ENCODE data around the gene APOH.
"Not testable (repeated sequence)": the region's sequence is repeated elsewhere in the genome, so short reads cannot be mapped to it uniquely, and the experiment has no call there.

Gene APOH, protein sequence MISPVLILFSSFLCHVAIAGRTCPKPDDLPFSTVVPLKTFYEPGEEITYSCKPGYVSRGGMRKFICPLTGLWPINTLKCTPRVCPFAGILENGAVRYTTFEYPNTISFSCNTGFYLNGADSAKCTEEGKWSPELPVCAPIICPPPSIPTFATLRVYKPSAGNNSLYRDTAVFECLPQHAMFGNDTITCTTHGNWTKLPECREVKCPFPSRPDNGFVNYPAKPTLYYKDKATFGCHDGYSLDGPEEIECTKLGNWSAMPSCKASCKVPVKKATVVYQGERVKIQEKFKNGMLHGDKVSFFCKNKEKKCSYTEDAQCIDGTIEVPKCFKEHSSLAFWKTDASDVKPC

DNA sequence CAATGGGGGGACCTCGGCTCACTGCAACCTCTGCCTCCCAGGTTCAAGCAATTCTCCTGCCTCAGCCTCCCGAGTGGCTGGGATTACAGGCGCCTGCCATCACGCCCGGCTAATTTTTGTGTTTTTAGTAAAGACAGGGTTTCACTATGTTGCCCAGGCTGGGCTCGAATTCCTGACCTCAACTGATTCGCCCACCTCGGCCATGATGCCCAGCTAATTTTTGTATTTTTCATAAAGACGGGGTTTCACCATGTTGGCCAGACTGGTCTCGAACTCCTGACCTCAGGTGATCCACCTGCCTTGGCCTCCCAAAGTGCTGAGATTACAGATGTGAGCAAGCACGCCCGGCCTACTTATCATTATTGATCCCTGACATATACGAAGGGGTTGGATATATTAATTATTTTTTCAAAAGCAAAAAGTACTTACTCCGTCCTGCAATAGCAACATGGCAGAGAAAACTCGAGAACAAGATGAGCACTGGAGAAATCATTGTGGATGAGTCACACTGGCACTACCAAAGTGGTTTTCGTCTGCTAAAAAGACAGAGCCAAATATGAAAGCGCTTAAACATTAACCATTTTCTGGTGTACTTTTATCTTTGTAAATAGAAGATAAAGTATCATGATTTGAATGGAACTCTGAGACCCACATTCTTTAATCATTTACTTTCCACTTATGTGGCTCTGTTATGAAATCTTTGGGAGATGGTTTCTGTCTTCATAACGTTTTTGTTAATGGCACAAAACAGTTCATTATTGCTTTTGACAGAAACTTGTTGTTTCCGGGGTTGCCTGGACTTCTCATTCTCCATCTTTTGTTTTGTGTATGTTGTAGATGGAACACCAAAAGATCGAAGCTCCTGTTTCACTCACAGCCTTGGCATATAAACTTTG lies at the start of gene APOH:
Gene APOH, minus strand, starts transcription at position 529 of the 896 bp plus-strand sequence. Its CDS starts 36 bp downstream, at position 493.
- no peak for DNase-seq (ENCODE audit: low read depth in 1 of 2, low spot score in 1 of 2)

DNA sequence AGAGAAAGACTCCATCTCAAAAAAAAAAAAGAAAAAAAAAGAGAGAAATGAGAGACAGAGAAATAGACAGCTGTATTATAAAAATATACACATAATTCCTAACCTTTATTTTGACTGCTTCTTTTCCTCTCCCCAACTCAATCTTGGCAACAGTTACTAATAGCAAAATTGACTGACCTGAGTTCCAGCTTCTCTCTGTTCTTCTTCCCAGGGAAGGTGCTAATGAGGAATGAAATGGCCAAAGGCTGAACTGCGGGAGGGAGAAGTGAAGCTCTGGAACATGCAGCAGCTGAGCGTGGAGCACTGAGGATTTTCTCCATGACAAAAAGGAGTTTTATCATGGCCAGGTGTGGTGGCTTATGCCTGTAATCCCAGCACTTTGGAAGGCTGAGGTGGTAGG lies 48.0 kb upstream of the APOH start:
- DNase-seq (ENCODE audit: low read depth in 1 of 2, low spot score in 1 of 2), result no peak

GRCh38 chr17:66276328-66276937 lies 47.2 kb upstream of the APOH start:
- no peak for DNase-seq (ENCODE audit: low read depth in 1 of 2, low spot score in 1 of 2)

GRCh38 chr17:66275651-66276050 lies 46.4 kb upstream of the APOH start:
- DNase-seq (ENCODE audit: low read depth in 1 of 2, low spot score in 1 of 2), result no peak

- DNase-seq (ENCODE audit: low read depth in 1 of 2, low spot score in 1 of 2), result no peak
Observed at GRCh38 chr17:66273586-66273848, 44.3 kb upstream of the APOH start.

DNA sequence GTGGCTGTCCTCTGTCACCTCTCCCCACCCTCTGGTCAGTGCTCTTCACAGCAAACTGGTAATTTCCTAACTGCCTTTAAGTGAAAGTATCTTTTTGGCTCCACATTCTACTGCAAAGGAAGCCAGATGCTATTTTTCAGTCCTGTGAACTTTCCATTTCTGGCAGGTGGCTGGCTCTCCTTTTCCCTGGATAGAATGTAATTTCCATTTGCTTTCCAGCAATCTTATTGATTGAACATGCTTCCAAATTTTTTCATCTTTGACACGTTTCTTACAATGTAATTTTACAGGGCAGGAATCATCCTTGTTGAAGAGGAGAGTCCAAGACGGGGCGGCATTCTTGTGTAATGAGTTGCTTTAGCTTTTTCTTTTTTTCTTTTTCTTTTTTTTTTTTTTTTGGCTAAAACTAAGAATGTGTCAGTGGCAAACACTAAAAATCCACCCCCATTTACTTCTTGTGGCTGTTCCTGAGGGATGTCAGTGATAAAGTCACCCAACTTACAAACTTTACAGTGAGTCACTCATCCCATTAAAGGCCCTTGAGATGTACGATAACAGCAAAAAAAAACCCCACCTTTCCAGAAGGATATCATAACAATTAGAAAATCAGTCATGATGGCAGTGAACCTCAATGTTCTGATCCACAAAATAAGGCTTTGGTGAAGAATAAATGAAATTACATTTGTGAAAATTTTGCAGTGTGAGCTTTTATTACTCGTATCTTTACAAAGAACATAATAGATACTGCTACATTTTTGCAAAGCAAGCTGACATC lies 43.8 kb upstream of the APOH start:
- DNase-seq (ENCODE audit: low read depth in 1 of 2, low spot score in 1 of 2), result no peak

DNA sequence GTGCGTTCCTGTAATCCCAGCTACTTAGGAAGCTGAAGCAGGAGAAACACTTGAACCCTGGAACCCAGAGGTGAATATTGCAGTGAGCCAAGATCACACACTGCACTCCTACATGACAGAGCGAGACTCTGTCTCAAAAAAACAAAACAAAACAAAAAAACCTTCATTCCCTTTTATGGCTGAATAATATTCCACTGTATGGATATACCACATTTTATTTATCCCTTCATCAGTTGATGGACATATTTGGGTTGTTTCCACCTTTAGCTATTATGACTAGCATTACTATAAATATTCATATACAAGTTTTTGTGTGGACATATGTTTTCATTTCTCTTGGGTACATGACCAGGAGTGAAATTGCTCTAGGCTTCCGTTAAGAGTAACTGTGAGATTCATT lies 42.3 kb upstream of the APOH start:
- DNase-seq (ENCODE audit: low read depth in 1 of 2, low spot score in 1 of 2), result no peak

GRCh38 chr17:66270106-66270505 lies 40.9 kb upstream of the APOH start:
- DNase-seq (ENCODE audit: low read depth in 1 of 2, low spot score in 1 of 2), result no peak

DNA sequence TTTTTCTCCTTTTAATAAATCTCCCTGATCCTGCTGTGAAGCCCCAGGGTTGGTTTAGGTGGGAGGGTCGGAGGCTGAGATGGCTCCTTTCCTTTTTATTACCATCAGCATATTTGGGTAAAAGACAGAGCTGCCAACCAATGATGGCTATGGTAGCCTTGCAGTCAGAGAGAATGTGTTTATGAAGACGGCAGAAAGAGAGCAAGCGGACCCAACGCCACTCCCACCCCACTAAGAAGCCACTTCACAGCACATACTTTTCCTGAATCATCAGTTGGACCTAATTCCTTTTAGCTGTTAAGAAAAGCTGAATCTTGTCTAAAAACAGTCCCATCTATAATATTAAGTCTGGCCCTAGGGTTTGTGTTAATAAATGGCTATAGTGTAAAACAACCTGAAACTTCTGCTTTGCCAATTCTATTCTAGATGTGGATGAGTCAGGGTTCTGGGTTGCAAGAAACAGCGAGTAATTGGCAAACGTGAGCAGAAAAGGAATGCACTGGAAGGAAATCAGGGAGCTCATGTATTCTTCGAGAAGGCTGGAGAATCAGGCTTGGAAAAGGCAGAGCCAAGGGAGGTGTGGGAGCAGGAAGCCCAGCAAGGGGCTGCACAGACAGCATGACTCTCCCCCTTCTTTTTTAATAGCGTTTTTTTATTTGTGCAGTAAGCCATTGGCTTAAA lies 39.2 kb upstream of the APOH start:
- no peak for DNase-seq (ENCODE audit: low read depth in 1 of 2, low spot score in 1 of 2)

DNA sequence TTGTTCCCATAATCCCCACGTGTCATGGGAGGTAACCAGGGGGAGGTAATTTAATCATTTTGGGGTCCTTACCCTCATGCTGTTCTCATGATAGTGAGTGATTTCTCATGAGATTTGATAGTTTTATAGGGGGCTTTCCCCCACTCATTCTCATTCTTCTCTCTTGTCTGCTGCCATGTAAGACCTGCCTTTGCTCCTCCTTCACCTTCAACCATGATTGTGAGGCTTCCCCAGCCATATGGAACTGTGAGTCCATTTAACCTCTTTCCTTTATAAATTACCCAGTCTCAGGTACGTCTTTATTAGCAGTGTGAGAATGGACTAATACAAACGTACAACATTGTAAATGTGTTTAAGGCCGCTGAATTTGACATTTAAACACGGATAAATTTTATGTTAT lies 35.5 kb upstream of the APOH start:
- no peak for DNase-seq (ENCODE audit: low read depth in 1 of 2, low spot score in 1 of 2)

GRCh38 chr17:66262767-66263166 lies 33.6 kb upstream of the APOH start:
- DNase-seq (ENCODE audit: low read depth in 1 of 2, low spot score in 1 of 2), result no peak

DNA sequence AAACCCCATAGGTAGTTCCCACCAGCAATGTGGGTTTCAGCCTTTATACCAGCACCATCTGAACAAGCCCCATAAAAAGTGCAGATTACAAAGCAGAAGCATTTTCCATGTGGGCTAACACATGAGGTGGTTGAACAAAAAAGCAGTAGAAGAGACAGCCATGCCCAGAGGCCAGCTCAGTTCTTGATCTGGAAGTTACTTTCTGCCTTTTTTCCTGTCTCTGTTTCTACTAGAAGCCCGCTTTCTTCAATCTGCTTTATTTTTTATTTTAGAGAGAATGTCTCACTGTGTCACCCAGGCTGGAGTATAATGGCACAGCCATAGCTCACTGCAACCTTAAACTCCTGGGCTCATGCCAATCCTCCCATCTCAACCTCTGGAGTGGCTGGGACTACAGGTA lies 31.5 kb upstream of the APOH start:
- DNase-seq (ENCODE audit: low read depth in 1 of 2, low spot score in 1 of 2), result no peak

DNA sequence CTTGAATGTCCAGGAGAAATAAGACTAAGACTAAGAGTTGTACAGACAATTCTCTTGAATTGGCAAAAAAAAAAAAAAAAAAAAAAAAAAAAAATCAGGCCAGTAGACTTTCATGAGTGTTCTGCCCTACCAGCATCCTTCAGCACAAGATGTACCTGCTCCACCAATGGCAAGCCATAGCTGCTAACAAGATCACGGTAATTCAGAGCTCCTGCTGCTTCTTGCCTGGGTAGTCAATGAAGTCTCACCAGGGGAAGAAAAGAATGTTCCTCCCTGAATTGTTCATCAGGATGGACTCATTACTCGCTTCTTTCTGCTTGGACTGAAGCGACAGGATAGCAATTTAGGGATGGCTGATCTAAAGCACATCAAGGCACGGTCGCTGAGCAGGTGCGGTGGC lies 31.1 kb upstream of the APOH start:
- no peak for DNase-seq (ENCODE audit: low read depth in 1 of 2, low spot score in 1 of 2)

DNA sequence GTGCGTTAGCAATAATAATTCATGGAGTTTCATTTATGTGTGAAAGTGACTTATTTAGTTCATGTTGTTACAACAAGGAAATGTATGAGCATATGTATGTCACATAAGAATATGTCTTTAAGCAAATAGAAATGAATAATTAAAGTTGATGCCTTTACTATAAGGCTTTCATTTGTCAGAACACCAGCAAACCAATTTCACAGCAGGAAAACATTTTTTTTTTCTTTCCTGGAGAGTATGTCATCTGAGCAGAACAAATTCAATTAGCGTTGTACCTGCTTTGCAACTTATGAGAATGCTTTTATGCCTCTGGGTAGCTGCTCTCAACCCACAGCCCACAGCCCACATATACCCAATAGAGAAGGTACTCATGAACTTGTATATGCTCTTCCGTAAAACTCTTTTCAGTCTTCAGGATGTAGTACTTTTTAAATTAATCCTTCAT lies 26.3 kb upstream of the APOH start:
- no peak for DNase-seq (ENCODE audit: low read depth in 1 of 2, low spot score in 1 of 2)

- DNase-seq (ENCODE audit: low read depth in 1 of 2, low spot score in 1 of 2), result no peak
Observed at GRCh38 chr17:66255112-66255511, 25.9 kb upstream of the APOH start.

DNA sequence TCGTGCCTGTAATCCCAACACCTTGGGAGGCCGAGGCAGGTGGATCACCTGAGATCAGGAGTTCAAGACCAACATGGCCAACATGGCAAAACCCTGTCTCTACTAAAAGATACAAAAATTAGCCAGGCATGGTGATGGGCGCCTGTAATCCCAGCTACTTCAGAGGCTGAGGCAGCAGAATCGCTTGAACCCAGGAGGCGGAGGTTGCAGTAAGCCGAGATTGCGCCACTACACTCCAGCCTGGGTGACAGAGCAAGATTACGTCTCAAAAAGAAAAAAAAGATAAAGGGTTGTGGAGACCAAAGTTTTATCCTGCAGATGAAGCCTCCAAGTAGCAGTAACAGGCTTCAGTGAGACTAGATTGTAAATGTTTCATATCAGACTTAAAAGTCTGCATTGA lies 24.2 kb upstream of the APOH start:
- not testable (repeated sequence) for DNase-seq (ENCODE audit: low read depth in 1 of 2, low spot score in 1 of 2)

- no peak for DNase-seq (ENCODE audit: low read depth in 1 of 2, low spot score in 1 of 2)
Observed at GRCh38 chr17:66250686-66251085, 21.5 kb upstream of the APOH start.

DNA sequence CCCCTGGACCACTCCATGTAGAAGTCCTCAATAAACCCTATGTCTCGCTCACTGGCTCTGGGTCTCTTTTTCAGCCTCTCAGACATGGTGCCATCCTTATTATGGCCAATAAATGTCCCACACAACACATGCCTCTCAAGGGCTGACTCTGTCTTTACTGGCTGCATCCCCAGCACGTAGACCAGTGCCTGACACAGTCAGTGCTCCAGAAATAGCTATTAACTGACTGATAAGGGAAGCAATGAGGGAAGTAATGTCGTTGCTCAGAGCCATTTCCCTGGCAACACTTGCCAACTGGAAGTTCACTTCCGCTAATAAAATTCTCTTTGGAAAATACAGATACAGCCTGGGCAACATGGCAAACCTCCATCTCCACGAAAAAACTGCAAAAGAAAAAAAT lies 19.1 kb upstream of the APOH start:
- DNase-seq (ENCODE audit: low read depth in 1 of 2, low spot score in 1 of 2), result no peak

DNA sequence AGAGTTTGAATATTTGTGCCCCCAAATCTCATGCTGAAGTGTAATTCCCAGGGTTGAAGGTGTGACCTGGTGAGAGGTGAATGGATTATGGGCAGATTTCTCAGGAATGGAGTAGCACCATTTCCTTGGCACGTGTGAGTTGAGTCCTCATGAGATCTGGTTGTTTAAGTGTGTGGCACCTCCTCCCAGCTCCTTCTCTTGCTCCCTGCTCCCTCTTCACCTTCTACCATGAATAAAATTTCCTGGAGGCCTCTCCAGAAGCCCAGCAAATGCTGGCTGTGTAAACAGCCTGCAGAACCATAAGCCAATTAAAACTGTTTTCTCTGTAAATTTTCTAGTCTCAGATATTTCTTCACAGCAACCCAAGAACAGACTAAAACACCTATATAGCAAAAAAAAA lies 12.6 kb upstream of the APOH start:
- DNase-seq (ENCODE audit: low read depth in 1 of 2, low spot score in 1 of 2), result no peak

GRCh38 chr17:66240630-66241029 lies 11.4 kb upstream of the APOH start:
- DNase-seq (ENCODE audit: low read depth in 1 of 2, low spot score in 1 of 2), result no peak

- DNase-seq (ENCODE audit: low read depth in 1 of 2, low spot score in 1 of 2), result no peak
Observed at GRCh38 chr17:66240013-66240412, 10.8 kb upstream of the APOH start.
